Hepatocyte (in vitro differentiated cells): Measurements from ENCODE around the gene ABHD4. TPM values are rescaled to one million over a fixed set of nuclear protein-coding genes. Genes with fewer than 3 reads are reported as not detected.
A peak's percentile ranks its signal among the peaks of the same experiment; 100 is the strongest.

Experiments used
- DNase-seq: peaks from one replicate; pipeline ENCODE4 v3.0.0-alpha.2; 2016; ENCODE audit warnings: low spot score
- H2AFZ ChIP-seq: fragments of 200-600 bp; sonication (generic); 2 replicates; pipeline ENCODE4 v1.6.0; 2016; ENCODE audit warnings: antibody characterized with exemption, mild to moderate bottlenecking
- H3K27ac ChIP-seq: fragments of 200-600 bp; sonication (generic); 2 replicates; pipeline ENCODE4 v1.5.1; 2016; ENCODE audit warnings: mild to moderate bottlenecking
- H3K27me3 ChIP-seq: fragments of 200-600 bp; sonication (generic); 2 replicates; pipeline ENCODE4 v1.6.1; 2016
- H3K36me3 ChIP-seq: fragments of 200-600 bp; sonication (generic); replicated peaks from 2 replicates; pipeline ENCODE4 v1.5.1; 2016; ENCODE audit warnings: low read depth; ENCODE audit not compliant: insufficient read depth
- H3K4me1 ChIP-seq: fragments of 200-600 bp; sonication (generic); 2 replicates; pipeline ENCODE4 v1.5.1; 2016; ENCODE audit warnings: mild to moderate bottlenecking, moderate library complexity; ENCODE audit not compliant: insufficient read depth
- H3K4me2 ChIP-seq: fragments of 200-600 bp; sonication (generic); 2 replicates; pipeline ENCODE4 v1.6.0; 2016
- H3K4me3 ChIP-seq: fragments of 200-600 bp; sonication (generic); 2 replicates; pipeline ENCODE4 v1.5.1; 2016; ENCODE audit warnings: mild to moderate bottlenecking
- H3K79me2 ChIP-seq: fragments of 200-600 bp; sonication (generic); 2 replicates; pipeline ENCODE4 v1.6.0; 2017; ENCODE audit warnings: mild to moderate bottlenecking
- H3K9me2 ChIP-seq: fragments of 200-600 bp; sonication (generic); replicated peaks from 2 replicates; pipeline ENCODE4 v1.6.0; 2017; ENCODE audit warnings: mild to moderate bottlenecking; ENCODE audit not compliant: insufficient read depth
- H3K9me3 ChIP-seq: fragments of 200-600 bp; sonication (generic); 2 replicates; pipeline ENCODE4 v1.5.1; 2016; ENCODE audit warnings: low read depth, mild to moderate bottlenecking
- H4K20me1 ChIP-seq: fragments of 200-600 bp; sonication (generic); 2 replicates; pipeline ENCODE4 v1.6.0; 2016; ENCODE audit warnings: mild to moderate bottlenecking; ENCODE audit not compliant: insufficient read depth, poor library complexity, severe bottlenecking
- EZH2 ChIP-seq: fragments of 200-600 bp; sonication (generic); IDR thresholded peaks from 2 replicates; pipeline ENCODE4 v1.6.1; 2016; ENCODE audit warnings: antibody characterized with exemption, mild to moderate bottlenecking, borderline replicate concordance
- EZH2phosphoT487 ChIP-seq: fragments of 200-600 bp; sonication (generic); IDR thresholded peaks from one replicate; pipeline ENCODE4 v1.6.1; 2018; ENCODE audit warnings: antibody characterized with exemption, mild to moderate bottlenecking, low read depth, moderate library complexity; ENCODE audit not compliant: unreplicated experiment, severe bottlenecking
- WGBS: methylation state at CpG from one replicate; pipeline ENCODE4 v1.1.6; 2016; ENCODE audit warnings: low lambda C conversion rate; ENCODE audit errors: missing lambda C conversion rate; 5-methylcytosine and 5-hydroxymethylcytosine counted together
- polyA plus RNA-seq: library from polyadenylated mRNA; unstranded; fragments of >200 nt; fragmentation: Nextera tagmentation; extraction: Ambion mirVana; gene quantifications from 2 replicates; pipeline ENCODE4 v1.2.1, GENCODE V29; 2016
- total RNA-seq: library from RNA; depleted of rRNA; stranded (reverse); fragments of >200 nt; gene quantifications from 2 replicates; pipeline ENCODE4 v1.2.3, GENCODE V29; 2014
- TF ChIP-seq, protein P1 (sequence below): fragments of 200-600 bp; sonication (generic); IDR thresholded peaks from 2 replicates; pipeline ENCODE4 v1.5.1; 2016; ENCODE audit warnings: antibody characterized with exemption, mild to moderate bottlenecking; ENCODE audit not compliant: poor library complexity

The ABHD4 gene
- total and polyA plus RNA-seq, 2 experiments from 2014 or later = 30.7 to 49.8 TPM

DNA sequence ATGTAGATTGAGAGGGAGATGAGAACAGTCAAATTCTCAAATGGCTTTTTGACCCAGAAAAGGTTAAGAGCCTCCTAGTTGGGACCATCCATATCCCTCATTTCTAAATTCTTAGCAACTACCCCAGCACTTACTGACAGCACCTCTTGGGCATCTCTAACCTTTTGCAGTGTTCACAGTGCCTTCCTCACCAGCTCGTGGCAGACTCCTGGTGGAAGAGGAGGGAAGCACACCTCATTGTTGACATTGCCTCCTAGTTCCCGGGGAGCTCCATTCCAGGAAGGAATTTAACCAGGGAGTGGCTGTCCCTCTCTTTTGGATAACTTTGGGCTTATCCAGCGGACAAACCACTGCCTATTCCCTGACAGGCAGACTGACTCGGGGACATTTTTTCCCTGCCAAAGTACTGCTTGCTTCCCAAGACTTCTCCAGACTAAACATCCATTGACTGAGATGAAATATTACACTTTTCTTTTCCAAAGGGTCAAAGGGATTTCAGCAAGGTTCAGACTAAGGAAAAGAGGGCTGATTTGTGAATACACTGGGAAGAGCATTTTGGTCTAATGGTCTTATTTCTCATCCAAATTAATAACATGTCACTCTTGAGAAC is 55.0 kb downstream of the ABHD4 start:
- WGBS = 5% methylated on average over 4 of the region's 4 CpGs
- peak; percentile 80 for DNase-seq

GRCh38 chr14:22656226-22656625 is 58.1 kb downstream of the ABHD4 start:
- WGBS = 84% methylated on average over 2 of the region's 2 CpGs
- H2AFZ ChIP-seq = no peak overlapping the region
- no peaks in the 10 kb centered on the region for H3K9me2 ChIP-seq
- no peaks in the 10 kb centered on the region for H3K9me3 ChIP-seq
- no peaks in the 10 kb centered on the region for H4K20me1 ChIP-seq
- H3K27ac ChIP-seq = peak overlapping the region; percentile 70
- no peak for DNase-seq
- no peak overlapping the region for H3K4me3 ChIP-seq
- no peak overlapping the region for H3K4me2 ChIP-seq
- peaks cover 12% of the 10 kb centered on the region for H3K4me1 ChIP-seq
- TF ChIP-seq EZH2 (no peak), EZH2phosphoT487 (no peak)
- TF ChIP-seq, protein P1, sequence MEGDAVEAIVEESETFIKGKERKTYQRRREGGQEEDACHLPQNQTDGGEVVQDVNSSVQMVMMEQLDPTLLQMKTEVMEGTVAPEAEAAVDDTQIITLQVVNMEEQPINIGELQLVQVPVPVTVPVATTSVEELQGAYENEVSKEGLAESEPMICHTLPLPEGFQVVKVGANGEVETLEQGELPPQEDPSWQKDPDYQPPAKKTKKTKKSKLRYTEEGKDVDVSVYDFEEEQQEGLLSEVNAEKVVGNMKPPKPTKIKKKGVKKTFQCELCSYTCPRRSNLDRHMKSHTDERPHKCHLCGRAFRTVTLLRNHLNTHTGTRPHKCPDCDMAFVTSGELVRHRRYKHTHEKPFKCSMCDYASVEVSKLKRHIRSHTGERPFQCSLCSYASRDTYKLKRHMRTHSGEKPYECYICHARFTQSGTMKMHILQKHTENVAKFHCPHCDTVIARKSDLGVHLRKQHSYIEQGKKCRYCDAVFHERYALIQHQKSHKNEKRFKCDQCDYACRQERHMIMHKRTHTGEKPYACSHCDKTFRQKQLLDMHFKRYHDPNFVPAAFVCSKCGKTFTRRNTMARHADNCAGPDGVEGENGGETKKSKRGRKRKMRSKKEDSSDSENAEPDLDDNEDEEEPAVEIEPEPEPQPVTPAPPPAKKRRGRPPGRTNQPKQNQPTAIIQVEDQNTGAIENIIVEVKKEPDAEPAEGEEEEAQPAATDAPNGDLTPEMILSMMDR = no peak
- H3K79me2 ChIP-seq = no peaks in the 10 kb centered on the region
- H3K36me3 ChIP-seq = no peaks in the 10 kb centered on the region
- H3K27me3 ChIP-seq = no peaks in the 10 kb centered on the region

More for the DNA sequence above, 55.0 kb downstream of the ABHD4 start:
- H3K79me2 ChIP-seq = no peaks in the 10 kb centered on the region
- peak overlapping the region; percentile 40 for H2AFZ ChIP-seq
- no peaks in the 10 kb centered on the region for H3K9me2 ChIP-seq
- H4K20me1 ChIP-seq = no peaks in the 10 kb centered on the region
- H3K4me2 ChIP-seq = no peak overlapping the region
- H3K27me3 ChIP-seq = no peaks in the 10 kb centered on the region
- TF ChIP-seq EZH2phosphoT487 = no peak
- TF ChIP-seq, protein P1 = peak; percentile 67
- H3K4me3 ChIP-seq = no peak overlapping the region
- peaks cover 12% of the 10 kb centered on the region for H3K4me1 ChIP-seq
- H3K27ac ChIP-seq = no peak overlapping the region
- no peaks in the 10 kb centered on the region for H3K9me3 ChIP-seq
- H3K36me3 ChIP-seq = no peaks in the 10 kb centered on the region

- no peaks in the 10 kb centered on the region for H3K36me3 ChIP-seq
- H3K9me2 ChIP-seq = no peaks in the 10 kb centered on the region
- no peak overlapping the region for H3K4me3 ChIP-seq
- TF ChIP-seq EZH2 = no peak
- TF ChIP-seq, protein P1 = no peak
- no peak for TF ChIP-seq EZH2phosphoT487
- H3K27ac ChIP-seq = peak overlapping the region; percentile 70
- peak; percentile 42 for DNase-seq
- no peaks in the 10 kb centered on the region for H3K9me3 ChIP-seq
- H3K79me2 ChIP-seq = no peaks in the 10 kb centered on the region
- peaks cover 12% of the 10 kb centered on the region for H3K4me1 ChIP-seq
- no peaks in the 10 kb centered on the region for H4K20me1 ChIP-seq
- no peak overlapping the region for H3K4me2 ChIP-seq
- 68% methylated on average over 8 of the region's 8 CpGs for WGBS
- no peak overlapping the region for H2AFZ ChIP-seq
- no peaks in the 10 kb centered on the region for H3K27me3 ChIP-seq
These were observed 59.0 kb downstream of the ABHD4 start for GRCh38 chr14:22656945-22657731.
